Aortic smooth muscle cell (primary cell): ENCODE data around the gene NLRC4. TPM values are rescaled to one million over a fixed set of nuclear protein-coding genes. Genes with fewer than 3 reads are reported as not detected.

Experiments used
- total RNA-seq: library from RNA; depleted of rRNA; stranded (reverse); fragments of >200 nt; gene quantifications from 2 replicates; pipeline ENCODE4 v1.2.3, GENCODE V29; 2014

Gene NLRC4
- not detected in 2 replicates for total RNA-seq

DNA sequence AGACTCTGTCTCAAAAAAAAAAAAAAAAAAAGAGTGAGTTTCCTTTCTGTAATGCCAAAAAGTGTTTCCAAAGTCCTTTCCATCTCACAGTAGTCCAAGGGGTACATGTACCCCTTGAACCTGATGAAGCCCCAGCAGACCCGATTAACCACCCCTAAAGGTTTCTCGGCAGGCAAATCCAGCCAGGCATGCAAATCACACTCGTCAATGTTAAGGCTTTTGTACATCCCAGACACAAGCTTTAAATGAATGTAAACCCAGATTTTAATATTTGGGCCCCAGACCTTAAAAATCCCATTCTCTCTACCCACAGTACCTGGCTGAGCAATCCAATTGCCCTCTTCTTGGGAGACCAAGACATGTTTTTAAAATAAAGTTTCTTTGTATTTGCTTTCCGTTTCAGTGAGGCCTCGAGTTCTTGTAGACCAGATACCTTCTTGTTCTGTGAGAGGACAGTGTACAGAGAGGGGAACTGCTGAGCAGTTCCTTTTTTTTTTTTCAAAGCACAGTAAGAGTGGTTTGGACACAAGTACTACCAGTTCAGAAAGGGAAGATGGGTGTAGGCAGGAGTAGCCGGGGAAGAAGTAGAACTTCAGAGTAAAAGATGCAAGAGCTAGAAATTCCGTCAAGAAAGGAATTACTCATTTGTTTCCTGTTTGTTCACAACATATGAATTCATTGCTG lies at the start of gene NLRC4:
NLRC4 (minus strand) TSS at position 465 of the 684 bp plus-strand sequence. CDS start 8,111 bp downstream, outside the sequence.

GRCh38 chr2:32277674-32278477 lies 13.2 kb upstream of the NLRC4 start, which contains the start of gene YIPF4:
Gene YIPF4, plus strand, starts transcription at chr2:32277904. Its CDS starts 252 bp downstream, at chr2:32278156.

Other genes starting within 250 kb of the NLRC4 start
- 53.8 and 53.9 TPM in 2 replicates for gene DPY30, start 225.1 kb downstream of the NLRC4 start, total RNA-seq
- 22.9 and 25.7 TPM in 2 replicates for gene SPAST, start 201.3 kb downstream of the NLRC4 start, total RNA-seq
- gene SLC30A6, start 99.0 kb downstream of the NLRC4 start, total RNA-seq: 20.6 and 23.6 TPM in 2 replicates
- gene YIPF4, start 13.0 kb upstream of the NLRC4 start, total RNA-seq: 14.4 and 24.9 TPM in 2 replicates
- 178 and 182 TPM in 2 replicates for gene BIRC6, start 92.1 kb upstream of the NLRC4 start, total RNA-seq